ENCODE measurements around the gene CSNK1G1. TPM values are rescaled to one million over a fixed set of nuclear protein-coding genes. Genes with fewer than 3 reads are reported as not detected.

The CSNK1G1 gene
- total and polyA plus RNA-seq, 2 of the 8 experiments (the other 6 are each of a cell fraction or from before 2014, with no cell fraction given): 6.0 to 12.9 TPM

- no peak overlapping the region for H2BK15ac ChIP-seq (ENCODE audit: low read length)
- no peak overlapping the region for H4K91ac ChIP-seq (replicated peaks; ENCODE audit: insufficient read length, low read length)
- peaks cover 5% of the 10 kb centered on the region; the same call in 1 of the 2 replicates for H3K23me2 ChIP-seq (ENCODE audit: low read depth, low read length)
- peak overlapping the region; percentile 49 to 78; a peak in 3 of 4 replicates for H3K4me2 ChIP-seq (ENCODE audit: insufficient read depth in 1 of 2, low read depth in 2 of 2, low read length in 2 of 2)
- DNase-seq (ENCODE audit: low read depth in 1 of 2, low spot score in 2 of 2) (no peak), FAIRE-seq (no peak)
- no peaks in the 10 kb centered on the region for H3K4me1 ChIP-seq (replicated peaks in 1 of 4; ENCODE audit: control insufficient read depth in 3 of 4, insufficient read depth in 4 of 4, low read length in 3 of 4)
- H2AFZ ChIP-seq (ENCODE audit: low read length): no peak overlapping the region
- no peak overlapping the region for H2BK120ac ChIP-seq (replicated peaks; ENCODE audit: low read depth, low read length)
- H2AK5ac ChIP-seq (ENCODE audit: low read depth, low read length): no peak overlapping the region
- H3K27me3 ChIP-seq (replicated peaks in 1 of 4; ENCODE audit: control insufficient read depth in 3 of 4, extremely low read depth in 1 of 4, insufficient read depth in 3 of 4, low read length in 3 of 4): no peaks in the 10 kb centered on the region
- no peak overlapping the region for H2BK20ac ChIP-seq (ENCODE audit: low read length)
- H3K56ac ChIP-seq (replicated peaks; ENCODE audit: insufficient read length, low read depth, low read length): no peak overlapping the region
- peaks cover 3% of the 10 kb centered on the region; the same call in 1 of the 2 replicates for H3K79me1 ChIP-seq (ENCODE audit: low read depth, low read length)
- no peak overlapping the region for H2BK5ac ChIP-seq (ENCODE audit: low read depth, low read length)
- H3K79me2 ChIP-seq (ENCODE audit: control insufficient read depth in 1 of 2, insufficient read depth in 2 of 2, low read length in 2 of 2): peaks cover 0 to 23% of the 10 kb centered on the region in 2 experiments; a peak in 2 of 4 replicates
- no peak overlapping the region for H4K8ac ChIP-seq (ENCODE audit: extremely low read depth, insufficient read depth, low read length)
- H3K14ac ChIP-seq (ENCODE audit: insufficient read length): no peak overlapping the region
- no peak overlapping the region for H3K9ac ChIP-seq (replicated peaks in 1 of 4; ENCODE audit: extremely low read depth in 1 of 4, low read depth in 3 of 4, low read length in 3 of 4)
- WGBS, 2 experiments (ENCODE audit: extremely low coverage in 1 of 2, insufficient coverage in 1 of 2, insufficient read length in 1 of 2, insufficient replicate concordance in 2 of 2, low coverage in 1 of 2, low lambda C conversion rate in 2 of 2, missing lambda C conversion rate in 1 of 2): 77% methylated on average over 9 of the region's 9 CpGs; no CpG with 5 or more reads in 1 of the 2 experiments
- no peak overlapping the region for H3K4ac ChIP-seq (replicated peaks; ENCODE audit: insufficient read length, low read depth, low read length)
- ChIA-PET CTCF (ENCODE audit: partially characterized antibody) (interaction anchor here (0.6 to 1.7 kb wide), 3 partner anchors 45 to 302 kb away, joined by 3 to 4 read pairs (median 3); no protein-coding TSS in a partner anchor), POLR2A (ENCODE audit: partially characterized antibody) (interaction anchor here (0.6 to 2.9 kb wide), 6 partner anchors 8 to 440 kb away, joined by 3 to 12 read pairs (median 4); partner anchors contain the start of genes PPIB and TRIP4)
- H3K23ac ChIP-seq (ENCODE audit: insufficient read length): no peak overlapping the region
- H3K9me3 ChIP-seq (ENCODE audit: insufficient read depth in 2 of 2, low read depth in 1 of 2, low read length in 1 of 2): no peaks in the 10 kb centered on the region
- peaks cover 0 to 25% (median 10%) of the 10 kb centered on the region in 4 experiments; a peak in 4 of 8 replicates for H3K36me3 ChIP-seq (ENCODE audit: control insufficient read depth in 2 of 4, insufficient read depth in 4 of 4, low read length in 3 of 4)
- H3K27ac ChIP-seq (ENCODE audit: low read depth, low read length): no peak overlapping the region
- H2BK12ac ChIP-seq (ENCODE audit: low read depth, low read length): no peak overlapping the region
- H4K5ac ChIP-seq (ENCODE audit: insufficient read length, low read depth, low read length): no peak overlapping the region
- TF ChIP-seq SRF (IDR thresholded peaks at IDR 0.05; ENCODE audit: low read depth, low read length): no peak
- TF ChIP-seq ASH2L (IDR thresholded peaks at IDR 0.05; ENCODE audit: low read length): no peak
- no peak for TF ChIP-seq JUND (IDR thresholded peaks at IDR 0.05; ENCODE audit: low read length)
- no peak for TF ChIP-seq EGR1 (IDR thresholded peaks at IDR 0.05; ENCODE audit: borderline replicate concordance, low read depth, low read length)
- TF ChIP-seq E2F6 (IDR thresholded peaks at IDR 0.05): no peak
- no peak for TF ChIP-seq EZH2 (IDR thresholded peaks at IDR 0.05; ENCODE audit: low read depth, low read length, severe bottlenecking)
- no peak for TF ChIP-seq CHD1 (IDR thresholded peaks at IDR 0.05; ENCODE audit: low read depth, low read length)
- TF ChIP-seq ATF2 (IDR thresholded peaks at IDR 0.05; ENCODE audit: low read length): no peak
- peak overlapping the region in 3 of 4 experiments; percentile 11 to 90 (median 83); a peak in 6 of 8 replicates for H3K4me3 ChIP-seq (ENCODE audit: extremely low read depth in 1 of 4, insufficient read depth in 2 of 4, low read depth in 3 of 4, low read length in 4 of 4)
- no peaks in the 10 kb centered on the region for H4K20me1 ChIP-seq (replicated peaks in 1 of 2; ENCODE audit: control insufficient read depth in 1 of 2, insufficient read depth in 2 of 2, low read length in 2 of 2)
- H3K18ac ChIP-seq (ENCODE audit: extremely low read depth, low read length): no peak overlapping the region
Observed at GRCh38 chr15:64379216-64379960, 23.4 kb upstream of the CSNK1G1 start.
